ENCODE measurements around the gene GPR17. TPM values are rescaled to one million over a fixed set of nuclear protein-coding genes. Genes with fewer than 3 reads are reported as not detected.
A peak's percentile ranks its signal among the peaks of the same experiment; 100 is the strongest.

Gene GPR17
- total and polyA plus RNA-seq, 2 experiments from 2014 or later, result not detected

GRCh38 chr2:127645395-127646291 lies at the start of gene GPR17 (continued):
- TF ChIP-seq ZNF114 (CRISPR knock-in tag; IDR thresholded peaks at IDR 0.05), result no peak

GRCh38 chr2:127596311-127597045 lies 49.5 kb upstream of the GPR17 start:
- Histone ChIP-seq H3K4me3 (no peak overlapping the region), H2AFZ (0 out of 2 replicates have a peak overlapping the region, but pooled peaks have one; percentile 18), H3K79me2 (replicated peaks; ENCODE audit: insufficient read depth) (no peaks in the 10 kb centered on the region), H3K9me2 (ENCODE audit: insufficient read depth) (no peaks in the 10 kb centered on the region), H3K27ac (ENCODE audit: low read depth) (no peak overlapping the region), H3K27me3 (ENCODE audit: insufficient read depth) (no peaks in the 10 kb centered on the region), H4K20me1 (replicated peaks; ENCODE audit: insufficient read depth) (no peaks in the 10 kb centered on the region), H3K4me1 (ENCODE audit: insufficient read depth) (no peaks in the 10 kb centered on the region), H3K4me2 (no peak overlapping the region), H3F3A (replicated peaks; ENCODE audit: low read depth) (no peaks in the 10 kb centered on the region), H3K36me3 (ENCODE audit: insufficient read depth) (no peaks in the 10 kb centered on the region)
- no peak for TF ChIP-seq ZNF331 (CRISPR knock-in tag; IDR thresholded peaks at IDR 0.05; ENCODE audit: low read depth)
- no peak for TF ChIP-seq CREB1 (CRISPR knock-in tag; IDR thresholded peaks at IDR 0.05; ENCODE audit: low read depth)
- TF ChIP-seq ETS1 (IDR thresholded peaks at IDR 0.05), result no peak
- TF ChIP-seq EZH2phosphoT487 (IDR thresholded peaks at IDR 0.05; ENCODE audit: unreplicated experiment), result no peak
- TF ChIP-seq, protein P1, sequence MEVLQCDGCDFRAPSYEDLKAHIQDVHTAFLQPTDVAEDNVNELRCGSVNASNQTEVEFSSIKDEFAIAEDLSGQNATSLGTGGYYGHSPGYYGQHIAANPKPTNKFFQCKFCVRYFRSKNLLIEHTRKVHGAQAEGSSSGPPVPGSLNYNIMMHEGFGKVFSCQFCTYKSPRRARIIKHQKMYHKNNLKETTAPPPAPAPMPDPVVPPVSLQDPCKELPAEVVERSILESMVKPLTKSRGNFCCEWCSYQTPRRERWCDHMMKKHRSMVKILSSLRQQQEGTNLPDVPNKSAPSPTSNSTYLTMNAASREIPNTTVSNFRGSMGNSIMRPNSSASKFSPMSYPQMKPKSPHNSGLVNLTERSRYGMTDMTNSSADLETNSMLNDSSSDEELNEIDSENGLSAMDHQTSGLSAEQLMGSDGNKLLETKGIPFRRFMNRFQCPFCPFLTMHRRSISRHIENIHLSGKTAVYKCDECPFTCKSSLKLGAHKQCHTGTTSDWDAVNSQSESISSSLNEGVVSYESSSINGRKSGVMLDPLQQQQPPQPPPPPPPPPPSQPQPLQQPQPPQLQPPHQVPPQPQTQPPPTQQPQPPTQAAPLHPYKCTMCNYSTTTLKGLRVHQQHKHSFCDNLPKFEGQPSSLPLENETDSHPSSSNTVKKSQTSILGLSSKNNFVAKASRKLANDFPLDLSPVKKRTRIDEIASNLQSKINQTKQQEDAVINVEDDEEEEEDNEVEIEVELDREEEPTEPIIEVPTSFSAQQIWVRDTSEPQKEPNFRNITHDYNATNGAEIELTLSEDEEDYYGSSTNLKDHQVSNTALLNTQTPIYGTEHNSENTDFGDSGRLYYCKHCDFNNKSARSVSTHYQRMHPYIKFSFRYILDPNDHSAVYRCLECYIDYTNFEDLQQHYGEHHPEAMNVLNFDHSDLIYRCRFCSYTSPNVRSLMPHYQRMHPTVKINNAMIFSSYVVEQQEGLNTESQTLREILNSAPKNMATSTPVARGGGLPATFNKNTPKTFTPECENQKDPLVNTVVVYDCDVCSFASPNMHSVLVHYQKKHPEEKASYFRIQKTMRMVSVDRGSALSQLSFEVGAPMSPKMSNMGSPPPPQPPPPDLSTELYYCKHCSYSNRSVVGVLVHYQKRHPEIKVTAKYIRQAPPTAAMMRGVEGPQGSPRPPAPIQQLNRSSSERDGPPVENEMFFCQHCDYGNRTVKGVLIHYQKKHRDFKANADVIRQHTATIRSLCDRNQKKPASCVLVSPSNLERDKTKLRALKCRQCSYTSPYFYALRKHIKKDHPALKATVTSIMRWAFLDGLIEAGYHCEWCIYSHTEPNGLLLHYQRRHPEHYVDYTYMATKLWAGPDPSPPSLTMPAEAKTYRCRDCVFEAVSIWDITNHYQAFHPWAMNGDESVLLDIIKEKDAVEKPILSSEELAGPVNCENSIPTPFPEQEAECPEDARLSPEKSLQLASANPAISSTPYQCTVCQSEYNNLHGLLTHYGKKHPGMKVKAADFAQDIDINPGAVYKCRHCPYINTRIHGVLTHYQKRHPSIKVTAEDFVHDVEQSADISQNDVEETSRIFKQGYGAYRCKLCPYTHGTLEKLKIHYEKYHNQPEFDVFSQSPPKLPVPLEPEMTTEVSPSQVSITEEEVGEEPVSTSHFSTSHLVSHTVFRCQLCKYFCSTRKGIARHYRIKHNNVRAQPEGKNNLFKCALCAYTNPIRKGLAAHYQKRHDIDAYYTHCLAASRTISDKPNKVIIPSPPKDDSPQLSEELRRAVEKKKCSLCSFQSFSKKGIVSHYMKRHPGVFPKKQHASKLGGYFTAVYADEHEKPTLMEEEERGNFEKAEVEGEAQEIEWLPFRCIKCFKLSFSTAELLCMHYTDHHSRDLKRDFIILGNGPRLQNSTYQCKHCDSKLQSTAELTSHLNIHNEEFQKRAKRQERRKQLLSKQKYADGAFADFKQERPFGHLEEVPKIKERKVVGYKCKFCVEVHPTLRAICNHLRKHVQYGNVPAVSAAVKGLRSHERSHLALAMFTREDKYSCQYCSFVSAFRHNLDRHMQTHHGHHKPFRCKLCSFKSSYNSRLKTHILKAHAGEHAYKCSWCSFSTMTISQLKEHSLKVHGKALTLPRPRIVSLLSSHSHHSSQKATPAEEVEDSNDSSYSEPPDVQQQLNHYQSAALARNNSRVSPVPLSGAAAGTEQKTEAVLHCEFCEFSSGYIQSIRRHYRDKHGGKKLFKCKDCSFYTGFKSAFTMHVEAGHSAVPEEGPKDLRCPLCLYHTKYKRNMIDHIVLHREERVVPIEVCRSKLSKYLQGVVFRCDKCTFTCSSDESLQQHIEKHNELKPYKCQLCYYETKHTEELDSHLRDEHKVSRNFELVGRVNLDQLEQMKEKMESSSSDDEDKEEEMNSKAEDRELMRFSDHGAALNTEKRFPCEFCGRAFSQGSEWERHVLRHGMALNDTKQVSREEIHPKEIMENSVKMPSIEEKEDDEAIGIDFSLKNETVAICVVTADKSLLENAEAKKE (CRISPR knock-in tag; IDR thresholded peaks at IDR 0.05), result no peak
- TF ChIP-seq, protein P2, sequence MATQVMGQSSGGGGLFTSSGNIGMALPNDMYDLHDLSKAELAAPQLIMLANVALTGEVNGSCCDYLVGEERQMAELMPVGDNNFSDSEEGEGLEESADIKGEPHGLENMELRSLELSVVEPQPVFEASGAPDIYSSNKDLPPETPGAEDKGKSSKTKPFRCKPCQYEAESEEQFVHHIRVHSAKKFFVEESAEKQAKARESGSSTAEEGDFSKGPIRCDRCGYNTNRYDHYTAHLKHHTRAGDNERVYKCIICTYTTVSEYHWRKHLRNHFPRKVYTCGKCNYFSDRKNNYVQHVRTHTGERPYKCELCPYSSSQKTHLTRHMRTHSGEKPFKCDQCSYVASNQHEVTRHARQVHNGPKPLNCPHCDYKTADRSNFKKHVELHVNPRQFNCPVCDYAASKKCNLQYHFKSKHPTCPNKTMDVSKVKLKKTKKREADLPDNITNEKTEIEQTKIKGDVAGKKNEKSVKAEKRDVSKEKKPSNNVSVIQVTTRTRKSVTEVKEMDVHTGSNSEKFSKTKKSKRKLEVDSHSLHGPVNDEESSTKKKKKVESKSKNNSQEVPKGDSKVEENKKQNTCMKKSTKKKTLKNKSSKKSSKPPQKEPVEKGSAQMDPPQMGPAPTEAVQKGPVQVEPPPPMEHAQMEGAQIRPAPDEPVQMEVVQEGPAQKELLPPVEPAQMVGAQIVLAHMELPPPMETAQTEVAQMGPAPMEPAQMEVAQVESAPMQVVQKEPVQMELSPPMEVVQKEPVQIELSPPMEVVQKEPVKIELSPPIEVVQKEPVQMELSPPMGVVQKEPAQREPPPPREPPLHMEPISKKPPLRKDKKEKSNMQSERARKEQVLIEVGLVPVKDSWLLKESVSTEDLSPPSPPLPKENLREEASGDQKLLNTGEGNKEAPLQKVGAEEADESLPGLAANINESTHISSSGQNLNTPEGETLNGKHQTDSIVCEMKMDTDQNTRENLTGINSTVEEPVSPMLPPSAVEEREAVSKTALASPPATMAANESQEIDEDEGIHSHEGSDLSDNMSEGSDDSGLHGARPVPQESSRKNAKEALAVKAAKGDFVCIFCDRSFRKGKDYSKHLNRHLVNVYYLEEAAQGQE (IDR thresholded peaks at IDR 0.05; ENCODE audit: unreplicated experiment), result no peak
- no peaks in the 10 kb centered on the region for H3K36me3 Mint-ChIP-seq (ENCODE audit: low read depth)
- no peak for ATAC-seq
- no peaks in the 10 kb centered on the region for H3K9me3 Mint-ChIP-seq
- peaks cover 2% of the 10 kb centered on the region for H3K27me3 Mint-ChIP-seq (ENCODE audit: insufficient read depth, low read depth, poor library complexity)
- no peak overlapping the region for H3K27ac Mint-ChIP-seq
- no peak overlapping the region for H3K4me3 Mint-ChIP-seq
- DNase-seq (ENCODE audit: low spot score), result no peak
- H3K4me1 Mint-ChIP-seq, result no peaks in the 10 kb centered on the region

Measured in GM23338 (cell line).